ENCODE results near the gene RAB42. TPM values are rescaled to one million over a fixed set of nuclear protein-coding genes. Genes with fewer than 3 reads are reported as not detected.

Gene RAB42
- total and polyA plus RNA-seq, 8 donors: 0.70 to 5.5 (median 2.2) TPM; not detected in 2

GRCh38 chr1:28601696-28602095, 9.6 kb downstream of the RAB42 start:
- WGBS, 5 donors: 53 to 76% (median 63%) methylated on average over 3 of the region's 3 CpGs
- peaks cover 0 to 4% (median 0%) of the 10 kb centered on the region in 4 donors for H3K4me1 ChIP-seq
- H3K27ac ChIP-seq: peak overlapping the region in 2 of 5 donors; percentile 41 to 50
- TF ChIP-seq, protein P1, sequence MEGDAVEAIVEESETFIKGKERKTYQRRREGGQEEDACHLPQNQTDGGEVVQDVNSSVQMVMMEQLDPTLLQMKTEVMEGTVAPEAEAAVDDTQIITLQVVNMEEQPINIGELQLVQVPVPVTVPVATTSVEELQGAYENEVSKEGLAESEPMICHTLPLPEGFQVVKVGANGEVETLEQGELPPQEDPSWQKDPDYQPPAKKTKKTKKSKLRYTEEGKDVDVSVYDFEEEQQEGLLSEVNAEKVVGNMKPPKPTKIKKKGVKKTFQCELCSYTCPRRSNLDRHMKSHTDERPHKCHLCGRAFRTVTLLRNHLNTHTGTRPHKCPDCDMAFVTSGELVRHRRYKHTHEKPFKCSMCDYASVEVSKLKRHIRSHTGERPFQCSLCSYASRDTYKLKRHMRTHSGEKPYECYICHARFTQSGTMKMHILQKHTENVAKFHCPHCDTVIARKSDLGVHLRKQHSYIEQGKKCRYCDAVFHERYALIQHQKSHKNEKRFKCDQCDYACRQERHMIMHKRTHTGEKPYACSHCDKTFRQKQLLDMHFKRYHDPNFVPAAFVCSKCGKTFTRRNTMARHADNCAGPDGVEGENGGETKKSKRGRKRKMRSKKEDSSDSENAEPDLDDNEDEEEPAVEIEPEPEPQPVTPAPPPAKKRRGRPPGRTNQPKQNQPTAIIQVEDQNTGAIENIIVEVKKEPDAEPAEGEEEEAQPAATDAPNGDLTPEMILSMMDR (IDR thresholded peaks at IDR 0.05): no peak
- TF ChIP-seq EP300 (IDR thresholded peaks at IDR 0.05): no peak
- TF ChIP-seq POLR2A (IDR thresholded peaks at IDR 0.05): no peak
- intact Hi-C loops (cut with DNase I; ENCODE audit: low total_unique reads): loop anchor here (5.0 kb wide), 1 partner anchor 84 kb away; no protein-coding TSS in a partner anchor
- H3K27me3 ChIP-seq: no peaks in the 10 kb centered on the region
- H3K4me3 ChIP-seq: no peak overlapping the region
- no peak for DNase-seq
- H3K36me3 ChIP-seq: peaks cover 21 to 50% (median 42%) of the 10 kb centered on the region in 4 donors
- H3K9me3 ChIP-seq: no peaks in the 10 kb centered on the region

GRCh38 chr1:28602536-28603439, 10.7 kb downstream of the RAB42 start:
- no peaks in the 10 kb centered on the region for H3K27me3 ChIP-seq
- intact Hi-C loops (cut with DNase I; ENCODE audit: low total_unique reads): loop anchor here (5.0 kb wide), 1 partner anchor 85 kb away; no protein-coding TSS in a partner anchor
- H3K4me3 ChIP-seq: no peak overlapping the region
- H3K27ac ChIP-seq: peak overlapping the region in 2 of 5 donors; percentile 41 to 50
- H3K9me3 ChIP-seq: no peaks in the 10 kb centered on the region
- H3K36me3 ChIP-seq: peaks cover 21 to 61% (median 53%) of the 10 kb centered on the region in 4 donors
- 67 to 75% (median 71%) methylated on average over 15 of the region's 15 CpGs for WGBS, 5 donors
- TF ChIP-seq, protein P1 (IDR thresholded peaks at IDR 0.05): peak in 5 of 7 experiments; percentile 36 to 73 (median 60)
- peak in 1 of 3 donors; percentile 53 for TF ChIP-seq POLR2AphosphoS5 (IDR thresholded peaks at IDR 0.05)
- TF ChIP-seq EP300 (IDR thresholded peaks at IDR 0.05): no peak
- H3K4me1 ChIP-seq: peaks cover 0 to 4% (median 0%) of the 10 kb centered on the region in 4 donors
- DNase-seq: peak; percentile 48 to 89

DNA sequence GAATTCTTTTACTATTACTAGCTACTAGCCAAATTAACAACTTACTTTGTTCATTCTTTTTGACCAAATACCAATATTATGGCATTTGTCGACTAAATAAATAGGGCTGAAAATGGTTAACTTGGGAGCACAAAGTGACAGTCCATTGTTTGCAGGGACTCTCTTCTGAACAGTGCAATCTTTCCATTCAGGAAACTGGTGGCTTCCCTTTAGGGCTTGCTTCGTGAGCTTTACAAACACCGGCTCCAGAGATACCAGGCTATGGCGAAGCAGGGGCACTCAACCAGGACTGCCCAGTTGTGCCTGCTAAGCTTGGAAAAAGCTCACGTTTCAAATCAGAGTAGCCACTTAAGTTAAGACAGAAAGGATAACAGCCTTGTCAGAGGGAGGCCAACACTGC, 12.3 kb downstream of the RAB42 start:
- Histone ChIP-seq H3K4me1 (peaks cover 0 to 4% (median 0%) of the 10 kb centered on the region in 4 donors), H3K9me3 (no peaks in the 10 kb centered on the region), H3K27ac (no peak overlapping the region), H3K4me3 (no peak overlapping the region), H3K36me3 (peaks cover 21 to 78% (median 69%) of the 10 kb centered on the region in 4 donors), H3K27me3 (no peaks in the 10 kb centered on the region)
- no peak for TF ChIP-seq POLR2A (IDR thresholded peaks at IDR 0.05)
- no peak for TF ChIP-seq EP300 (IDR thresholded peaks at IDR 0.05)
- WGBS, 5 donors: 74 to 93% (median 91%) methylated on average over 5 of the region's 5 CpGs
- intact Hi-C loops (cut with DNase I; ENCODE audit: low total_unique reads): loop anchor here (5.0 kb wide), 1 partner anchor 87 kb away; no protein-coding TSS in a partner anchor
- no peak for DNase-seq

GRCh38 chr1:28604962-28605361, 12.9 kb downstream of the RAB42 start:
- peaks cover 21 to 83% (median 74%) of the 10 kb centered on the region in 4 donors for H3K36me3 ChIP-seq
- WGBS, 5 donors: 84 to 92% (median 89%) methylated on average over 5 to 6 of the region's 6 CpGs
- H3K27me3 ChIP-seq: no peaks in the 10 kb centered on the region
- H3K9me3 ChIP-seq: no peaks in the 10 kb centered on the region
- no peak overlapping the region for H3K4me3 ChIP-seq
- no peak for DNase-seq
- peaks cover 0 to 4% (median 0%) of the 10 kb centered on the region in 4 donors for H3K4me1 ChIP-seq
- TF ChIP-seq POLR2AphosphoS5 (IDR thresholded peaks at IDR 0.05) (no peak), POLR2A (IDR thresholded peaks at IDR 0.05) (no peak), EP300 (IDR thresholded peaks at IDR 0.05) (no peak)
- TF ChIP-seq, protein P1 (IDR thresholded peaks at IDR 0.05): no peak
- intact Hi-C loops (cut with DNase I; ENCODE audit: low total_unique reads): loop anchor here (5.0 kb wide), 1 partner anchor 88 kb away; no protein-coding TSS in a partner anchor
- no peak overlapping the region for H3K27ac ChIP-seq

All from stomach (tissue), 9 donors.